Tracheal epithelial cell (primary cell): ENCODE measurements around the gene ZNF469. TPM values are rescaled to one million over a fixed set of nuclear protein-coding genes. Genes with fewer than 3 reads are reported as not detected.

ENCODE experiments used
- total RNA-seq: library from RNA; depleted of rRNA; stranded (reverse); fragments of >200 nt; gene quantifications from 2 replicates; pipeline ENCODE4 v1.2.1, GENCODE V29; 2014

The ZNF469 gene, protein sequence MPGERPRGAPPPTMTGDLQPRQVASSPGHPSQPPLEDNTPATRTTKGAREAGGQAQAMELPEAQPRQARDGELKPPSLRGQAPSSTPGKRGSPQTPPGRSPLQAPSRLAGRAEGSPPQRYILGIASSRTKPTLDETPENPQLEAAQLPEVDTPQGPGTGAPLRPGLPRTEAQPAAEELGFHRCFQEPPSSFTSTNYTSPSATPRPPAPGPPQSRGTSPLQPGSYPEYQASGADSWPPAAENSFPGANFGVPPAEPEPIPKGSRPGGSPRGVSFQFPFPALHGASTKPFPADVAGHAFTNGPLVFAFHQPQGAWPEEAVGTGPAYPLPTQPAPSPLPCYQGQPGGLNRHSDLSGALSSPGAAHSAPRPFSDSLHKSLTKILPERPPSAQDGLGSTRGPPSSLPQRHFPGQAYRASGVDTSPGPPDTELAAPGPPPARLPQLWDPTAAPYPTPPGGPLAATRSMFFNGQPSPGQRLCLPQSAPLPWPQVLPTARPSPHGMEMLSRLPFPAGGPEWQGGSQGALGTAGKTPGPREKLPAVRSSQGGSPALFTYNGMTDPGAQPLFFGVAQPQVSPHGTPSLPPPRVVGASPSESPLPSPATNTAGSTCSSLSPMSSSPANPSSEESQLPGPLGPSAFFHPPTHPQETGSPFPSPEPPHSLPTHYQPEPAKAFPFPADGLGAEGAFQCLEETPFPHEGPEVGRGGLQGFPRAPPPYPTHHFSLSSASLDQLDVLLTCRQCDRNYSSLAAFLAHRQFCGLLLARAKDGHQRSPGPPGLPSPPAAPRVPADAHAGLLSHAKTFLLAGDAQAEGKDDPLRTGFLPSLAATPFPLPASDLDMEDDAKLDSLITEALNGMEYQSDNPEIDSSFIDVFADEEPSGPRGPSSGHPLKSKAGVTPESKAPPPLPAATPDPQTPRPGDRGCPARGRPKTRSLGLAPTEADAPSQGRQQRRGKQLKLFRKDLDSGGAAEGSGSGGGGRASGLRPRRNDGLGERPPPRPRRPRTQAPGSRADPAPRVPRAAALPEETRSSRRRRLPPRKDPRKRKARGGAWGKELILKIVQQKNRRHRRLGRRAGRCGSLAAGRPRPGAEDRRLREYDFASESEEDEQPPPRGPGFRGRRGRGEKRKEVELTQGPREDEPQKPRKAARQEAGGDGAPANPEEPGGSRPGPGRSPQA (N-terminal part only)
- total RNA-seq: under 0.01 and 0.96 TPM in 2 replicates

DNA sequence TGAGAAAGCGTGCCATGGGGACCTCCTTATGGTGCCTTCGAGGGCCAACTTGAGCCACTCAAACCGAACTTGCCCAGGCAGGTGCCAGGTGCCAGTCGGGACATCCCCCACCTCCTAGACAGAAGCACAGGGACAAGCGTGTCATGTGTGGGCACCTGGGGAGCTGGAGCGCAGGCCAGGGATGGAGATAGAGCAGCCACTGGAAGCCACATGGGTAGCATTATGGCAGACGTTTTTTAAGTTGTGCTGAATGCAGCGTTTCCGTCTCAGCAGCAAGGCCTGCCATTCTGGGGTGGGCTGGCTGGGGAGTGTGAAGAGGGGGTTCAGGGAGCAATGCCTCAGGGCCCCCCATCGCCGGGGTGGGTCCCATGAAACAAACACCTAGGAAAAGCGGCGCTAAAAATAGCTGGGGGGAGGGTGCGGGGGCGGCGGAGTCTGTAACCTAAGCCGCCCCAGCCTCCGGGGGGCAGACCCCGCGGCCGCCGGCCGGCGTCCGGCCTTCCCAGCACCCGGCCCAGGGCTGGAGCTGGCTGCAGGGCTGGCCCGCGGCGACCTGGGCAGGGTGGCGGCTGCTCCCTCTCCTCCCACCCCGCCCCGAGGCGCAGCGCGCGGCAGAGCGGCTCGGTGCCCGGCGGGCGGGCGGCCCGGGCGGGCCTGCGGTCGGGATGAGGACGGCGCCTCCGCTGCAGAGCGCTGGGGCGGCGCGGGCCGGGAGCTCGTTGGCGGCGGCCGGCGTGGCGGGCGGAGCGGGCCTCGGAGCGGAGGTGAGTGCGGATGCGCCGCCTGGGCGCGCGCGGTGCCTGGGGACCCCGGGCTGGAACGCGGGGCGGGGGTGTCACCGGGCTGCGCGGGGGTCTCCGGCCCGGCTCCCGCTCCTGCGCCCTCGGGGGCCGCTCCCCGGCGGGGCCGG lies at the start of gene ZNF469:
Gene ZNF469, plus strand, starts transcription at position 469 of the 910 bp plus-strand sequence. CDS start 44,512 bp downstream, outside the sequence.

Other genes starting within 250 kb of the ZNF469 start
- gene ZFPM1, start 70.3 kb downstream of the ZNF469 start, total RNA-seq: 1.7 and 1.9 TPM in 2 replicates
- 6.0 and 12.3 TPM in 2 replicates for gene ZC3H18, start 187.4 kb downstream of the ZNF469 start, total RNA-seq